ENCODE measurements around the gene MS4A13. TPM values are rescaled to one million over a fixed set of nuclear protein-coding genes. Genes with fewer than 3 reads are reported as not detected.

Gene MS4A13
- total and polyA plus RNA-seq, 2 of the 8 experiments (the other 6 are each of a cell fraction or from before 2014, with no cell fraction given) = not detected

- Histone ChIP-seq H4K20me1 (replicated peaks in 1 of 2; ENCODE audit: control insufficient read depth in 1 of 2, insufficient read depth in 2 of 2, low read length in 2 of 2) (no peaks in the 10 kb centered on the region), H2BK15ac (ENCODE audit: low read length) (no peak overlapping the region), H4K91ac (replicated peaks; ENCODE audit: insufficient read length, low read length) (no peak overlapping the region), H3K4me3 (ENCODE audit: extremely low read depth in 1 of 4, insufficient read depth in 2 of 4, low read depth in 3 of 4, low read length in 4 of 4) (no peak overlapping the region), H2AFZ (ENCODE audit: low read length) (no peak overlapping the region), H3K9me3 (ENCODE audit: insufficient read depth in 2 of 2, low read depth in 1 of 2, low read length in 1 of 2) (peaks cover 5 to 7% of the 10 kb centered on the region in 2 experiments; a peak in 3 of 4 replicates), H2AK5ac (ENCODE audit: low read depth, low read length) (no peak overlapping the region), H3K79me1 (ENCODE audit: low read depth, low read length) (no peaks in the 10 kb centered on the region), H3K36me3 (ENCODE audit: control insufficient read depth in 2 of 4, insufficient read depth in 4 of 4, low read length in 3 of 4) (no peaks in the 10 kb centered on the region), H3K23me2 (ENCODE audit: low read depth, low read length) (no peaks in the 10 kb centered on the region), H3K4me1 (replicated peaks in 1 of 4; ENCODE audit: control insufficient read depth in 3 of 4, insufficient read depth in 4 of 4, low read length in 3 of 4) (no peaks in the 10 kb centered on the region), H4K8ac (ENCODE audit: extremely low read depth, insufficient read depth, low read length) (no peak overlapping the region), H3K14ac (ENCODE audit: insufficient read length) (no peak overlapping the region), H3K18ac (ENCODE audit: extremely low read depth, low read length) (no peak overlapping the region), H3K79me2 (ENCODE audit: control insufficient read depth in 1 of 2, insufficient read depth in 2 of 2, low read length in 2 of 2) (no peaks in the 10 kb centered on the region), H4K5ac (ENCODE audit: insufficient read length, low read depth, low read length) (no peak overlapping the region), H2BK12ac (ENCODE audit: low read depth, low read length) (no peak overlapping the region), H3K4ac (replicated peaks; ENCODE audit: insufficient read length, low read depth, low read length) (no peak overlapping the region), H3K56ac (replicated peaks; ENCODE audit: insufficient read length, low read depth, low read length) (peak overlapping the region; percentile 35), H2BK120ac (replicated peaks; ENCODE audit: low read depth, low read length) (no peak overlapping the region), H3K27me3 (replicated peaks in 1 of 4; ENCODE audit: control insufficient read depth in 3 of 4, extremely low read depth in 1 of 4, insufficient read depth in 3 of 4, low read length in 3 of 4) (no peaks in the 10 kb centered on the region), H2BK20ac (ENCODE audit: low read length) (no peak overlapping the region), H3K9ac (replicated peaks in 1 of 4; ENCODE audit: extremely low read depth in 1 of 4, low read depth in 3 of 4, low read length in 3 of 4) (no peak overlapping the region), H3K27ac (ENCODE audit: low read depth, low read length) (no peak overlapping the region), H2BK5ac (ENCODE audit: low read depth, low read length) (no peak overlapping the region), H3K23ac (ENCODE audit: insufficient read length) (no peak overlapping the region), H3K4me2 (ENCODE audit: insufficient read depth in 1 of 2, low read depth in 2 of 2, low read length in 2 of 2) (no peak overlapping the region)
- no peak for FAIRE-seq
- TF ChIP-seq SP2 (IDR thresholded peaks at IDR 0.05; ENCODE audit: low read length) (no peak), FOSL1 (IDR thresholded peaks at IDR 0.05; ENCODE audit: insufficient read depth, low read depth, low read length) (no peak), SIX5 (IDR thresholded peaks at IDR 0.05; ENCODE audit: low read depth, low read length) (no peak), KDM1A (IDR thresholded peaks at IDR 0.05; ENCODE audit: borderline replicate concordance, low read length) (no peak), TBP (IDR thresholded peaks at IDR 0.05; ENCODE audit: low read depth, low read length) (no peak), ZNF274 (IDR thresholded peaks at IDR 0.05; ENCODE audit: borderline replicate concordance, extremely low read depth, low read length) (no peak), SIN3A (conservative IDR thresholded peaks at IDR 0.05 in 1 of 2, IDR thresholded peaks at IDR 0.05 in 1 of 2; ENCODE audit: low read depth in 1 of 2, low read length in 2 of 2) (no peak), NRF1 (IDR thresholded peaks at IDR 0.05; ENCODE audit: low read depth, low read length) (no peak), BCL11A (IDR thresholded peaks at IDR 0.05; ENCODE audit: low read depth in 2 of 2, low read length in 2 of 2) (no peak), CBX5 (IDR thresholded peaks at IDR 0.05; ENCODE audit: low read depth, low read length) (no peak), CEBPB (IDR thresholded peaks at IDR 0.05; ENCODE audit: low read depth, low read length) (no peak)
- ChIA-PET CTCF (ENCODE audit: partially characterized antibody) (interaction anchor here (1.4 kb wide), 1 partner anchor 148 kb away, joined by 3 read pairs; no protein-coding TSS in a partner anchor), POLR2A (ENCODE audit: partially characterized antibody) (no interaction called here)
- WGBS, 2 experiments (ENCODE audit: extremely low coverage in 1 of 2, insufficient coverage in 1 of 2, insufficient read length in 1 of 2, insufficient replicate concordance in 2 of 2, low coverage in 1 of 2, low lambda C conversion rate in 2 of 2, missing lambda C conversion rate in 1 of 2) = 77% methylated on average over 6 of the region's 6 CpGs; no CpG with 5 or more reads in 1 of the 2 experiments
- DNase-seq (ENCODE audit: low read depth in 1 of 2, low spot score in 2 of 2) = no peak
Observed at GRCh38 chr11:60511393-60511792, 3.8 kb upstream of the MS4A13 start.

Measured in H1 (cell line).